DMS153 (cell line): ENCODE results near the gene ARRDC5.
"Not testable (repeated sequence)": the region's sequence is repeated elsewhere in the genome, so short reads cannot be mapped to it uniquely, and the experiment has no call there.

Experiments
- DNase-seq: peaks from one replicate; lab custom pipeline; 2025; lab: John Stamatoyannopoulos, UW

Gene ARRDC5

GRCh38 chr19:4902796-4903195 is at the start of gene ARRDC5:
ARRDC5 (minus strand) TSS chr19:4902896; CDS start chr19:4902825, 71 bp downstream.
- no peak for DNase-seq

GRCh38 chr19:4951656-4952055 is 49.0 kb upstream of the ARRDC5 start:
- DNase-seq, result no peak

- DNase-seq, result not testable (repeated sequence)
Observed at GRCh38 chr19:4950650-4951049, 48.0 kb upstream of the ARRDC5 start.

- DNase-seq, result not testable (repeated sequence)
Observed at GRCh38 chr19:4941638-4942169, 39.0 kb upstream of the ARRDC5 start.

- no peak for DNase-seq
Observed at GRCh38 chr19:4939466-4939865, 36.8 kb upstream of the ARRDC5 start.

- not testable (repeated sequence) for DNase-seq
Observed at GRCh38 chr19:4938461-4938860, 35.8 kb upstream of the ARRDC5 start.

GRCh38 chr19:4937060-4937459 is 34.4 kb upstream of the ARRDC5 start:
- no peak for DNase-seq

GRCh38 chr19:4935444-4935843 is 32.7 kb upstream of the ARRDC5 start:
- DNase-seq, result no peak

- DNase-seq, result no peak
Observed at GRCh38 chr19:4933528-4933927, 30.8 kb upstream of the ARRDC5 start.

- DNase-seq, result no peak
Observed at GRCh38 chr19:4932711-4933110, 30.0 kb upstream of the ARRDC5 start.

GRCh38 chr19:4930664-4931063 is 28.0 kb upstream of the ARRDC5 start:
- no peak for DNase-seq

GRCh38 chr19:4929186-4929585 is 26.5 kb upstream of the ARRDC5 start:
- no peak for DNase-seq

- no peak for DNase-seq
Observed at GRCh38 chr19:4923276-4923747, 20.6 kb upstream of the ARRDC5 start.

GRCh38 chr19:4922530-4923275 is 20.0 kb upstream of the ARRDC5 start:
- no peak for DNase-seq

GRCh38 chr19:4916292-4917082 is 13.8 kb upstream of the ARRDC5 start:
- DNase-seq, result no peak

GRCh38 chr19:4914736-4915501 is 12.2 kb upstream of the ARRDC5 start:
- no peak for DNase-seq

- no peak for DNase-seq
Observed at GRCh38 chr19:4913996-4914735, 11.5 kb upstream of the ARRDC5 start.

GRCh38 chr19:4911786-4912672 is 9.3 kb upstream of the ARRDC5 start:
- DNase-seq, result no peak

- DNase-seq, result no peak
Observed at GRCh38 chr19:4911314-4911713, 8.6 kb upstream of the ARRDC5 start.

- peak; percentile 40 for DNase-seq
Observed at GRCh38 chr19:4910594-4911281, 8.0 kb upstream of the ARRDC5 start.
